Caco-2 (cell line): ENCODE data around the gene CSNK2A2. TPM values are rescaled to one million over a fixed set of nuclear protein-coding genes. Genes with fewer than 3 reads are reported as not detected.

ENCODE experiments used
- BruUV-seq: library from RNA; stranded (reverse); fragments of 400-500 nt; replicated peaks from 2 replicates; lab custom pipeline; 2021; lab: Mats Ljungman, UMichigan
- CTCF ChIA-PET: fragments of 300-600 bp; sonication (Branson Sonifier 250); formaldehyde crosslinking; loops from one replicate; lab custom pipeline; 2022; ENCODE audit warnings: antibody characterized with exemption; lab: Charles Lee
- POLR2A ChIA-PET: fragments of 300-600 bp; sonication (Branson Sonifier 250); formaldehyde crosslinking; loops from one replicate; lab custom pipeline; 2022; ENCODE audit warnings: antibody characterized with exemption; lab: Charles Lee
- DNase-seq, 2 experiments: peaks; one replicate each; pipeline versions ENCODE4 v3.0.0 to v3.0.0-alpha.2; 2020 to 2022
- H3K27me3 ChIP-seq: replicated peaks from 2 replicates; pipeline ENCODE4 v1.6.0; 2011; ENCODE audit warnings: low read length; ENCODE audit not compliant: control insufficient read depth, insufficient read depth
- H3K36me3 ChIP-seq: 2 replicates; pipeline ENCODE4 v1.5.1; 2011; ENCODE audit warnings: low read length; ENCODE audit not compliant: control insufficient read depth, insufficient read depth
- H3K4me1 ChIP-seq: fragments of 250-450 bp; sonication (Bioruptor Pico); 2 replicates; pipeline ENCODE4 v1.5.1; 2020; ENCODE audit warnings: mild to moderate bottlenecking
- H3K4me3 ChIP-seq: 2 replicates; pipeline ENCODE4 v1.5.1; 2011; ENCODE audit warnings: low read depth, mild to moderate bottlenecking, control low read depth, low read length
- H3K9me3 ChIP-seq: fragments of 250-450 bp; sonication (Bioruptor Pico); 2 replicates; pipeline ENCODE4 v1.5.1; 2020; ENCODE audit warnings: mild to moderate bottlenecking, moderate library complexity
- H3K27ac Mint-ChIP-seq: one replicate; pipeline ENCODE4 v1.8.0; 2022; ENCODE audit warnings: mixed read lengths; ENCODE audit not compliant: unreplicated experiment
- H3K27me3 Mint-ChIP-seq: one replicate; pipeline ENCODE4 v1.8.0; 2022; ENCODE audit warnings: mixed read lengths; ENCODE audit not compliant: insufficient read depth, unreplicated experiment
- H3K36me3 Mint-ChIP-seq: one replicate; pipeline ENCODE4 v1.8.0; 2022; ENCODE audit warnings: mild to moderate bottlenecking, mixed read lengths; ENCODE audit not compliant: insufficient read depth, unreplicated experiment
- H3K4me1 Mint-ChIP-seq: one replicate; pipeline ENCODE4 v1.8.0; 2022; ENCODE audit warnings: low read depth, mixed read lengths; ENCODE audit not compliant: unreplicated experiment
- H3K4me3 Mint-ChIP-seq: one replicate; pipeline ENCODE4 v1.8.0; 2022; ENCODE audit warnings: mild to moderate bottlenecking, moderate library complexity, mixed read lengths; ENCODE audit not compliant: unreplicated experiment
- H3K9me3 Mint-ChIP-seq: one replicate; pipeline ENCODE4 v1.8.0; 2022; ENCODE audit warnings: mixed read lengths; ENCODE audit not compliant: unreplicated experiment
- intact Hi-C: fragments of 100-400 bp; cut with micrococcal nuclease; formaldehyde crosslinking; loops from one replicate; pipeline ENCODE4 v1.10.0; 2022; ENCODE audit not compliant: unreplicated experiment
- total RNA-seq: library from RNA; stranded (reverse); gene quantifications from 2 replicates; pipeline ENCODE4 v1.2.3, GENCODE V29; 2022
- TF ChIP-seq, protein P1 (sequence below), 2 experiments: fragments of 200-600 bp in 1 of 2; IDR thresholded peaks; 1 replicate in 1 of 2; 2 replicates in 1 of 2; pipeline versions ENCODE4 v1.5.1 to v1.8.0; 2011 to 2022; ENCODE audit warnings: antibody characterized with exemption in 1 of 2, control low read depth in 1 of 2, inconsistent platforms in 1 of 2, low read depth in 1 of 2, low read length in 1 of 2, mild to moderate bottlenecking in 1 of 2, moderate library complexity in 1 of 2; ENCODE audit not compliant: insufficient read depth in 1 of 2, severe bottlenecking in 1 of 2, unreplicated experiment in 1 of 2

The CSNK2A2 gene
- total RNA-seq, 1 experiment from 2014 or later, result 181 TPM

DNA sequence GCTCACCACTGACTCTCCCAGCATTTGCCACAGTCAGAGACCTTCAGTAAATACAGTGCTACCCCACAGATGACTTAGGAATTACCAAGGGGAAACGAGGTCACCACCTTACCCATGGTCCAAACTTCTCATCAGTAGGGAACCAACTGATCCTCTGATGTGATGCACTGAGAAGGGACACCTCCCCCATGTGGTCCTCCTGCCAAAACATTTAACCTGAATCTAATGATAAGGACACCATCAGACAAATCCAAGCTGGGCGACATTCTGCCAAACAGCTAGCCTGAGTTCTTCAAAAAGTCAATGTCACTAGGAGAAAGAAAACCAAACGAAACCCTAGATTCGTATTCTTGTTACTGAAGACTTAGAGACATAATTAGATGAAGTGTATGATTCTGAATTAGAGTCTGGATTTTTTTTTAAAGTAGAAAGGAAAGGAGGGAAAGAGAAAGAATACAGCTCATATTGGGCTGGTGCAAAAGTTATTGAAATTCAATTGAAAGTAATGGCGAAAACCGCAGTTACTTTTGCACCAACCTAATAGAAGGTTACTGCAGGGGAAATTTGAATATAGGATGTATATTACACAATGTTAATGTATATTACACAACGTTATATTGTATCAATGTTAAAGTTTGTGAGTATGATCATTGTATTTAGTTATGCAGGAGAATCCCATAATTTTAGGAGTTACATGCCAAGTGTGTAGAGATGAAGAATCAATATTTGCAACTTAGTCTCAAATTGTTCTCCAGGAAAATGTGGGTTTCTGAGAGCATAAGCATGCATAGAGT lies 2.3 kb upstream of the CSNK2A2 start:
- H3K36me3 Mint-ChIP-seq, result peaks cover 27% of the 10 kb centered on the region
- Histone ChIP-seq H3K36me3 (no peaks in the 10 kb centered on the region), H3K9me3 (no peaks in the 10 kb centered on the region), H3K4me1 (peaks cover 11% of the 10 kb centered on the region), H3K27me3 (no peaks in the 10 kb centered on the region), H3K4me3 (no peak overlapping the region)
- intact Hi-C loops, result no loop called here
- TF ChIP-seq, protein P1, sequence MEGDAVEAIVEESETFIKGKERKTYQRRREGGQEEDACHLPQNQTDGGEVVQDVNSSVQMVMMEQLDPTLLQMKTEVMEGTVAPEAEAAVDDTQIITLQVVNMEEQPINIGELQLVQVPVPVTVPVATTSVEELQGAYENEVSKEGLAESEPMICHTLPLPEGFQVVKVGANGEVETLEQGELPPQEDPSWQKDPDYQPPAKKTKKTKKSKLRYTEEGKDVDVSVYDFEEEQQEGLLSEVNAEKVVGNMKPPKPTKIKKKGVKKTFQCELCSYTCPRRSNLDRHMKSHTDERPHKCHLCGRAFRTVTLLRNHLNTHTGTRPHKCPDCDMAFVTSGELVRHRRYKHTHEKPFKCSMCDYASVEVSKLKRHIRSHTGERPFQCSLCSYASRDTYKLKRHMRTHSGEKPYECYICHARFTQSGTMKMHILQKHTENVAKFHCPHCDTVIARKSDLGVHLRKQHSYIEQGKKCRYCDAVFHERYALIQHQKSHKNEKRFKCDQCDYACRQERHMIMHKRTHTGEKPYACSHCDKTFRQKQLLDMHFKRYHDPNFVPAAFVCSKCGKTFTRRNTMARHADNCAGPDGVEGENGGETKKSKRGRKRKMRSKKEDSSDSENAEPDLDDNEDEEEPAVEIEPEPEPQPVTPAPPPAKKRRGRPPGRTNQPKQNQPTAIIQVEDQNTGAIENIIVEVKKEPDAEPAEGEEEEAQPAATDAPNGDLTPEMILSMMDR (IDR thresholded peaks at IDR 0.05; ENCODE audit: insufficient read depth in 1 of 2, low read depth in 1 of 2, low read length in 1 of 2, severe bottlenecking in 1 of 2, unreplicated experiment in 1 of 2), result no peak
- H3K4me1 Mint-ChIP-seq, result peaks cover 12% of the 10 kb centered on the region
- H3K27ac Mint-ChIP-seq, result no peak overlapping the region
- no TSS peak for BruUV-seq
- POLR2A ChIA-PET, result no interaction called here
- H3K27me3 Mint-ChIP-seq, result peaks cover 11% of the 10 kb centered on the region
- no peak for DNase-seq
- H3K4me3 Mint-ChIP-seq, result peak overlapping the region; percentile 22
- H3K9me3 Mint-ChIP-seq, result no peaks in the 10 kb centered on the region
- CTCF ChIA-PET, result no interaction called here

DNA sequence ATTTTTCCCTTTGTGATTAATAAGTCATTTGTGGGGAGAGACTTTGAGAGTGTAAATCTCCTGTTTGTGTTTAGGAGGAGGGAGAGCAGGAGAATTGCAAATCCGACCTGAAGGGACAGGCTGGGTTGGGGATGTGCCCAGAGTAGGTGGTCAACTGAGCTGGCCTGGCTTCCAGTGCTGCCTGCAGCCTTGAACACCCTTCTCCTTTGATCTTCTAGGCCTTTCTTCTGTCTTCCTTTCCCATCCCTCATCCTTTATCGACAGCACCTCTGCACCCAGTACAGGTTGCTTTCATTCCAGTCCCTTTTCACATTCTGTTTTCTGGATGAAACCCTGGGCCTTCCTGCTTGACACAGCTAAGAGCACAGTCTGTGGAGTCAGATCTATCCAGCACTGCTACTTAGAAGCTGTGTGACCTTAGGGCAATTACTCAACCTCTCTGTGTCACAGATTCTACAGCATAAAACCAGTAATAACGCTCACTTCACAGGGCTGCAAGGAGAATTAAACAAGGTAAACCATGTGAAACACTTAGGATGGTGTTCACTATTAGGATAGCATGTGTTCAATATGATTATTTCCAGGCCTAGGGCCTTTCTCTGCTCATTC lies 1.0 kb upstream of the CSNK2A2 start:
- H3K4me1 Mint-ChIP-seq, result peaks cover 12% of the 10 kb centered on the region
- TF ChIP-seq, protein P1 (IDR thresholded peaks at IDR 0.05; ENCODE audit: insufficient read depth in 1 of 2, low read depth in 1 of 2, low read length in 1 of 2, severe bottlenecking in 1 of 2, unreplicated experiment in 1 of 2), result no peak
- H3K36me3 Mint-ChIP-seq, result peaks cover 40% of the 10 kb centered on the region
- no peaks in the 10 kb centered on the region for H3K9me3 Mint-ChIP-seq
- no peak for DNase-seq
- H3K9me3 ChIP-seq, result no peaks in the 10 kb centered on the region
- no TSS peak for BruUV-seq
- no peak overlapping the region for H3K4me3 ChIP-seq
- ChIA-PET CTCF (interaction anchor here (1.2 kb wide), 1 partner anchor 69 kb away, joined by 3 read pairs; no protein-coding TSS in a partner anchor), POLR2A (no interaction called here)
- peak overlapping the region; percentile 83 for H3K4me3 Mint-ChIP-seq
- no peaks in the 10 kb centered on the region for H3K27me3 ChIP-seq
- peak overlapping the region; percentile 71 for H3K27ac Mint-ChIP-seq
- intact Hi-C loops, result loop anchor here (5.0 kb wide), 2 partner anchors 38 to 288 kb away; no protein-coding TSS in a partner anchor
- H3K4me1 ChIP-seq, result peaks cover 11% of the 10 kb centered on the region
- peaks cover 11% of the 10 kb centered on the region for H3K27me3 Mint-ChIP-seq
- no peaks in the 10 kb centered on the region for H3K36me3 ChIP-seq

DNA sequence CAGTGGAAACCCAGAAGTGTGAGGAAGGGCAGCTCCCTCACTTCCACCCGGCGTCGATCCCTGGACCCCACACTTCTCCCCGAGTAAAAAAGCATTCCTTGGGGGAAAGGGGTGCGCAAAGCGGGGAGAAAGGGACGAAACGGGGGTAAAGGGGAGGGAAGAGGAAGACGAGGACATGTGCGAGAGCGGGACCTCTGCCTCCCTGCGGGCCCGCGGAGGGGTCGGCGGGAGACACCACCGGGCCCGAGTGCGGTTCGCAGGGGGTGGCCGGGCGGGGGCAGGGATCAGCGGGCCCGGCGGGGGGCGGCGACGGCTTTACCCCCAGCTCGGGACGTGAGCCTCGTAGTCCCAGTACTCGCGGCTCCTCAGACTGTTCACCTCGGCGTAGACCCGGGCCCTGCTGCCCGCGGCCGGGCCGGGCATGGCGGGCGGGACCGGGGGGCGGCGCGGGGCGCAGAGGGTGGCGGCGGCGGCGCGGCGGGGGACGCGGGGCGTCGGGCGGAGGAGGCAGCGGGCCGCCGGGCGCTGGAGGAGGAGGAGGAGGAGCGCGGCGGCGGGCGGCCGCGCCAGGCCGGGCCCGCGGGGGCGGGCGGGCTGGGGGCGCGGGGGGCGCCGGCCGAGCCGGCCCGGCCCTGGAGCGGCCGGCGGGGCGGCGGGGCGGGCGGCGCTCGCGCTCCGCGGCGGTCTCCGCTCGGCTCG lies 443 bp downstream of the CSNK2A2 start:
- H3K9me3 Mint-ChIP-seq, result no peaks in the 10 kb centered on the region
- peaks cover 8% of the 10 kb centered on the region for H3K27me3 Mint-ChIP-seq
- POLR2A ChIA-PET, result interaction anchor here (0.8 kb wide), 1 partner anchor 173 kb away, joined by 7 read pairs; no protein-coding TSS in a partner anchor
- CTCF ChIA-PET, result interaction anchor here (0.5 to 0.9 kb wide), 3 partner anchors 9 to 100 kb away, joined by 3 to 5 read pairs (median 4); partner anchors contain the start of gene CFAP20
- Histone ChIP-seq H3K4me1 (peaks cover 11% of the 10 kb centered on the region), H3K36me3 (no peaks in the 10 kb centered on the region), H3K4me3 (peak overlapping the region; percentile 95), H3K9me3 (no peaks in the 10 kb centered on the region), H3K27me3 (no peaks in the 10 kb centered on the region)
- H3K4me3 Mint-ChIP-seq, result peak overlapping the region; percentile 96
- intact Hi-C loops, result loop anchor here (5.0 kb wide), 2 partner anchors 40 to 290 kb away; no protein-coding TSS in a partner anchor
- no TSS peak for BruUV-seq
- H3K27ac Mint-ChIP-seq, result peak overlapping the region; percentile 84
- TF ChIP-seq, protein P1 (IDR thresholded peaks at IDR 0.05; ENCODE audit: insufficient read depth in 1 of 2, low read depth in 1 of 2, low read length in 1 of 2, severe bottlenecking in 1 of 2, unreplicated experiment in 1 of 2), result no peak
- peaks cover 12% of the 10 kb centered on the region for H3K4me1 Mint-ChIP-seq
- peaks cover 54% of the 10 kb centered on the region for H3K36me3 Mint-ChIP-seq
- DNase-seq, result peak in 1 of 2 experiments; percentile 23
